Kidney (tissue), 14 donors: ENCODE measurements around the gene TMEM253. TPM values are rescaled to one million over a fixed set of nuclear protein-coding genes. Genes with fewer than 3 reads are reported as not detected.

Source experiments
- DNase-seq, 5 donors: peaks; one replicate each; pipeline ENCODE4 v3.0.0-alpha.2; 2013 to 2020
- FAIRE-seq: peaks from 2 replicates; lab custom pipeline; 2012; peaks lifted over from hg19 to GRCh38; lab: Jason Lieb, UNC
- H3K27ac ChIP-seq, 2 donors: one replicate each; pipeline ENCODE4 v1.7.0; 2013; ENCODE audit warnings: low read depth in 2 of 2, low read length in 2 of 2, inconsistent platforms in 1 of 2
- H3K27me3 ChIP-seq: one replicate; pipeline ENCODE4 v1.7.1; 2013; ENCODE audit warnings: low read length, inconsistent platforms; ENCODE audit not compliant: control insufficient read depth, insufficient read depth
- H3K36me3 ChIP-seq, 3 donors: one replicate each; pipeline versions ENCODE4 v1.7.0 to v1.7.1; 2013; ENCODE audit warnings: low read length in 3 of 3, control low read depth in 1 of 3, inconsistent platforms in 1 of 3; ENCODE audit not compliant: insufficient read depth in 3 of 3, control insufficient read depth in 2 of 3
- H3K4me1 ChIP-seq, 3 donors: one replicate each; pipeline versions ENCODE4 v1.7.0 to v1.7.1; 2013; ENCODE audit warnings: low read length in 3 of 3, inconsistent platforms in 1 of 3, low read depth in 1 of 3; ENCODE audit not compliant: control insufficient read depth in 2 of 3, insufficient read depth in 2 of 3
- H3K4me3 ChIP-seq, 3 donors: one replicate each; pipeline versions ENCODE4 v1.7.0 to v1.8.1; 2013; ENCODE audit warnings: low read length in 3 of 3, control low read depth in 1 of 3, inconsistent platforms in 1 of 3
- H3K9ac ChIP-seq, 3 donors: one replicate each; pipeline versions ENCODE4 v1.7.0 to v1.7.1; 2013; ENCODE audit warnings: low read length in 3 of 3, control low read depth in 1 of 3, inconsistent platforms in 1 of 3
- H3K9me3 ChIP-seq, 3 donors: one replicate each; pipeline versions ENCODE4 v1.7.0 to v1.7.1; 2013; ENCODE audit warnings: low read length in 3 of 3, control low read depth in 1 of 3, inconsistent platforms in 1 of 3; ENCODE audit not compliant: control insufficient read depth in 2 of 3, insufficient read depth in 1 of 3
- CTCF ChIP-seq: IDR thresholded peaks from 3 replicates; pipeline ENCODE4 v1.5.1; 2012; ENCODE audit warnings: mild to moderate bottlenecking, moderate library complexity, borderline replicate concordance; ENCODE audit not compliant: insufficient read depth; ENCODE audit errors: extremely low read depth
- intact Hi-C: fragments of 100-400 bp; cut with DNase I; formaldehyde crosslinking; loops from one replicate; pipeline ENCODE4 v1.11.1; 2022
- polyA plus RNA-seq: library from polyadenylated mRNA; stranded (reverse); fragments of 350-450 nt; fragmentation: Illumina TruSeq; extraction: RNeasy Lipid Tissue Mini Kit (QIAGEN cat#74804); gene quantifications from one replicate; pipeline ENCODE4 v1.2.3, GENCODE V29; 2014; ENCODE audit warnings: low read depth, low replicate concordance; ENCODE audit not compliant: insufficient read depth
- total RNA-seq: library from RNA; stranded (reverse); fragmentation: NEBNext Ultra II Directional; extraction: Animal tissue kit (Norgen Biotek cat#: 25700); gene quantifications from one replicate; pipeline ENCODE4 v1.2.1, GENCODE V29; 2021
- donor health status: control.
- donor health status: control.
- donor health status: control.
- donor health status: control.
- donor health status: control.
- donor health status: DM: yes; HTN: yes; CAD: no.
- donor health status: Normal renal cell carcinoma (clear cell type).

TMEM253 gene
- total and polyA plus RNA-seq, 2 donors from 2014 or later: 0.41 to 0.43 TPM

GRCh38 chr14:21086908-21087293, 14.0 kb upstream of the TMEM253 start:
- intact Hi-C loops: loop anchor here (10.0 kb wide), 1 partner anchor 72 kb away; no protein-coding TSS in a partner anchor
- no peak for TF ChIP-seq CTCF
- DNase-seq (no peak), FAIRE-seq (no peak)
- Histone ChIP-seq H3K27ac (no peak overlapping the region), H3K27me3 (no peaks in the 10 kb centered on the region), H3K9me3 (no peaks in the 10 kb centered on the region), H3K36me3 (peaks cover 5 to 41% (median 10%) of the 10 kb centered on the region in 3 donors), H3K4me1 (no peaks in the 10 kb centered on the region), H3K4me3 (no peak overlapping the region), H3K9ac (no peak overlapping the region)

GRCh38 chr14:21087294-21088091, 13.4 kb upstream of the TMEM253 start:
- no peak for TF ChIP-seq CTCF
- Histone ChIP-seq H3K27me3 (no peaks in the 10 kb centered on the region), H3K27ac (no peak overlapping the region), H3K36me3 (peaks cover 3 to 35% (median 10%) of the 10 kb centered on the region in 3 donors), H3K9ac (no peak overlapping the region), H3K4me3 (no peak overlapping the region), H3K4me1 (no peaks in the 10 kb centered on the region), H3K9me3 (no peaks in the 10 kb centered on the region)
- DNase-seq (peak in 3 of 5 donors; percentile 50 to 68 (median 60)), FAIRE-seq (no peak)
- intact Hi-C loops: loop anchor here (10.0 kb wide), 1 partner anchor 73 kb away; no protein-coding TSS in a partner anchor

- TF ChIP-seq CTCF: no peak
- H3K27ac ChIP-seq: no peak overlapping the region
- H3K9me3 ChIP-seq: no peaks in the 10 kb centered on the region
- intact Hi-C loops: loop anchor here (10.0 kb wide), 1 partner anchor 74 kb away; no protein-coding TSS in a partner anchor
- peaks cover 2 to 30% (median 10%) of the 10 kb centered on the region in 3 donors for H3K36me3 ChIP-seq
- no peak overlapping the region for H3K4me3 ChIP-seq
- DNase-seq: no peak
- peaks cover 0 to 7% (median 4%) of the 10 kb centered on the region in 3 donors for H3K4me1 ChIP-seq
- no peak overlapping the region for H3K9ac ChIP-seq
- FAIRE-seq: no peak
- H3K27me3 ChIP-seq: no peaks in the 10 kb centered on the region
These were observed 12.2 kb upstream of the TMEM253 start for GRCh38 chr14:21088687-21089086.
